K562 (cell line): Measurements from ENCODE around the gene RNF223.

ENCODE experiments used
- ARID4B ChIP-seq: sonication (generic); formaldehyde crosslinking; IDR thresholded peaks from 2 replicates; pipeline ENCODE4 v1.8.0; 2022; ENCODE audit warnings: mild to moderate bottlenecking, missing genetic modification reagents
- ARNT ChIP-seq, 2 experiments: fragments of 450-650 bp; IDR thresholded peaks; 2 replicates each; pipeline ENCODE4 v1.6.1; 2016; ENCODE audit warnings: mild to moderate bottlenecking in 1 of 2
- CTCF ChIP-seq, 3 experiments: IDR thresholded peaks in 2 of 3; conservative IDR thresholded peaks in 1 of 3; 2 replicates each; pipeline ENCODE4 v1.5.1; 2011 to 2012; ENCODE audit warnings: low read length in 3 of 3, mild to moderate bottlenecking in 3 of 3, control low read depth in 2 of 3, improper control_type of control experiment in 1 of 3, inconsistent platforms in 1 of 3, low read depth in 1 of 3, mixed read lengths in 1 of 3, moderate library complexity in 1 of 3; ENCODE audit not compliant: insufficient read depth in 2 of 3
- LARP7 ChIP-seq: fragments of 450-650 bp; IDR thresholded peaks from 2 replicates; pipeline ENCODE4 v1.6.1; 2016
- NFE2L1 ChIP-seq: fragments of 450-650 bp; IDR thresholded peaks from 2 replicates; pipeline ENCODE4 v1.6.1; 2016; ENCODE audit warnings: missing genetic modification characterization, low read depth, mild to moderate bottlenecking, missing compliant biosample characterization, moderate library complexity, borderline replicate concordance
- NR2C2 ChIP-seq, 2 experiments: fragments of 200-800 bp in 1 of 2; sonication (Bioruptor generic) in 1 of 2; sonication (generic) in 1 of 2; formaldehyde crosslinking in 1 of 2; IDR thresholded peaks; 2 replicates each; pipeline versions ENCODE4 v1.6.1 to v1.8.0; 2016 to 2022; ENCODE audit warnings: mild to moderate bottlenecking in 1 of 2, missing compliant biosample characterization in 1 of 2, missing genetic modification characterization in 1 of 2, missing genetic modification reagents in 1 of 2
- PATZ1 ChIP-seq: fragments of 250-450 bp; sonication (Bioruptor Pico); IDR thresholded peaks from 2 replicates; pipeline ENCODE4 v1.5.0; 2020; ENCODE audit warnings: mild to moderate bottlenecking, borderline replicate concordance
- POLR2A ChIP-seq: fragments of 450-650 bp; conservative IDR thresholded peaks from 2 replicates; pipeline ENCODE4 v1.6.1; 2016
- SMAD2 ChIP-seq: fragments of 150-350 bp; IDR thresholded peaks from 2 replicates; pipeline ENCODE4 v1.6.1; 2014; ENCODE audit warnings: low read depth, mild to moderate bottlenecking, low read length
- SMARCB1 ChIP-seq: IDR thresholded peaks from 2 replicates; pipeline ENCODE4 v1.6.1; 2011; ENCODE audit warnings: improper control_type of control experiment, low read depth; ENCODE audit not compliant: insufficient read length
- SNRNP70 ChIP-seq: fragments of 200-400 bp; formaldehyde crosslinking; optimal IDR thresholded peaks from 2 replicates; pipeline ENCODE3; 2017; ENCODE audit warnings: low read depth, low read length
- ZBTB33 ChIP-seq: sonication (generic); formaldehyde crosslinking; IDR thresholded peaks from 2 replicates; pipeline ENCODE4 v1.8.1; 2023; ENCODE audit warnings: mild to moderate bottlenecking, missing genetic modification reagents
- ZBTB34 ChIP-seq: fragments of 250-450 bp; sonication (Bioruptor Pico); IDR thresholded peaks from 2 replicates; pipeline ENCODE4 v1.8.0; 2021; ENCODE audit warnings: mild to moderate bottlenecking, moderate library complexity
- ZNF282 ChIP-seq: sonication (generic); formaldehyde crosslinking; IDR thresholded peaks from 2 replicates; pipeline ENCODE4 v1.8.1; 2023; ENCODE audit warnings: missing genetic modification reagents

GRCh38 chr1:1092149-1092855 lies 18.2 kb upstream of the RNF223 start:
- no peak for TF ChIP-seq CTCF (IDR thresholded peaks at IDR 0.05 in 2 of 3, conservative IDR thresholded peaks at IDR 0.05 in 1 of 3; ENCODE audit: insufficient read depth in 2 of 3, low read depth in 1 of 3, low read length in 3 of 3)
- TF ChIP-seq NFE2L1 (tag), result no peak
- no peak for TF ChIP-seq ZBTB33 (CRISPR knock-in tag)
- no peak for TF ChIP-seq SMAD2
- TF ChIP-seq ZNF282 (CRISPR knock-in tag), result no peak
- no peak for TF ChIP-seq ARNT (IDR thresholded peaks at IDR 0.05)
- no peak for TF ChIP-seq SNRNP70
- no peak for TF ChIP-seq PATZ1
- TF ChIP-seq POLR2A, result no peak
- no peak for TF ChIP-seq ARID4B (CRISPR knock-in tag)
- no peak for TF ChIP-seq ZBTB34 (CRISPR knock-in tag)
- TF ChIP-seq SMARCB1, result no peak
- no peak for TF ChIP-seq LARP7
- TF ChIP-seq NR2C2 (CRISPR knock-in tag; IDR thresholded peaks at IDR 0.05), result no peak
- TF ChIP-seq NR2C2 (tag; IDR thresholded peaks at IDR 0.05), result no peak
